NCI-H187 treated with DMSO at 0.1 percent for 48 hours (cell line): ENCODE measurements around the gene PLCL2.

Experiments
- DNase-seq: peaks from one replicate; lab custom pipeline; 2025; lab: John Stamatoyannopoulos, UW

The PLCL2 gene

DNA sequence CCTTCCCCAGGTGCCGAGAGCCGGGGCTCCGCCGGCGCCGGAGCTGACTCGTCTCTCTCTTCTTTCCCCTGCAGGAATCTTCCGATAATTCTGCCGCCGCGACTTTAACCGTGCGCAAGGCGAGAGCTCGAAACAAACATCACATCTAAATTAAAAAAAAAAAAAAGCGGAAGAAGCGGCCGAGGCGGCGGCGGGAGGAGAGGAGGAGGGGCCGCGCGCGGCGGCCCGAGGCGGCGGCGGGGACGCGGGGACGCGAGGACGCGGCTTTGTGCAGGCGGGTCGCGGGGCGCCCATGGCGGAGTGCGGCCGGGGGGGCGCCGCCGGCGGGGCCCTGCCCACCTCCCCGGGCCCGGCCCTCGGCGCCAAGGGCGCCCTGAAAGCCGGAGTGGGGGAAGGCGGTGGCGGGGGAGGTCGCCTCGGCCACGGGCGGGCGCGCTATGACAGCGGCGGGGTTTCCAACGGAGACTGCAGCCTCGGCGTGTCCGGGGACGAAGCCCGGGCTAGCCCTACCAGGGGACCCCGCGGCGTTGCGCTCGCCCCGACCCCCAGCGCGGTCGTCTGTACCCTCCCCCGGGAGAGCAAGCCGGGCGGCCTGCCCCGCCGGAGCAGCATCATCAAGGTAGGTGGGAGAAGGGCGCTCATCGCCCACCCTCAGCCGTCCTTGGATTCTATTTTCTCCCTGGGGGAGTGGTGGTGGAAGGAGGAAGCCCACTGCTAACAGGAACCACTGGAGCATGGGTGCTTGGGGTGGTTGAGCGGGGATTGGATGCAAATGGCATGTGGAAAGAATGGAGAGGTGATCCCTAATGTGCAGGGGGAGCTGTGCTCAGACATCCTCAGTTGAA lies at the start of gene PLCL2:
Gene PLCL2 (plus strand): TSS at position 208 of the 845 bp plus-strand sequence. CDS start 85 bp downstream, at position 293.
- DNase-seq = no peak

DNA sequence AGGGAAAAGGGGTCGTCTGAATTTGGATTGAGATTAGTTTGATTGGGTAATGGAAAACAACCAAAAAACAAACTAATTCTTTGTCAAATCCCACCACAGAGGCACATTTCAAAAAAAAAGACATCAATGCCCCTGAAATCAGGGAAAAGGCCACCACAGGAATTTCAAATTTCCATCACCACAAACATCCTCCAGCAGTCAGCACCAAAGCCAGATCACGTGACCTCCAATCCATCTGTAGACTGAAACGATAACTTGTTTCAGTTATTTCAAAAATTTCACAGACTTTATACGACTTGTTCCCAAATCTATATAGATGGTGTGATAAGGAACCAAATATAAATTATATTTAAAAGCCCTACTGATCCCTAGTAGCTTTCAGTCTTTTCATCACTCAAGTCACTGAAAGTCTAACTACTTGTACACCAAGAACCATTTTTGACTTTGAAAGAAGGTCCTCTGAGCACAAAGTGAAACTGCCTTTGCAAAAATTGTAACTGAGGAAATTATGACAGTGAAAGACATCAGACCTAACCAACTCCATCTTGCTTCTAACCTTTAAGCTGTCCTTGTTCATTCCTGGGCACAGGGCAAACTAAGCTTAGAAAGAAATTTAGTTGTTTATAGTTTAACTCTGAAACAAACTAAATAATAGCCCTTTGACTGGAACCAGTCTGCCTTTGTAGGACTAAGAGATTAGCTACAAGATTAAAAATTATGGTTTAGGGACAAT lies 48.1 kb upstream of the PLCL2 start:
- no peak for DNase-seq

DNA sequence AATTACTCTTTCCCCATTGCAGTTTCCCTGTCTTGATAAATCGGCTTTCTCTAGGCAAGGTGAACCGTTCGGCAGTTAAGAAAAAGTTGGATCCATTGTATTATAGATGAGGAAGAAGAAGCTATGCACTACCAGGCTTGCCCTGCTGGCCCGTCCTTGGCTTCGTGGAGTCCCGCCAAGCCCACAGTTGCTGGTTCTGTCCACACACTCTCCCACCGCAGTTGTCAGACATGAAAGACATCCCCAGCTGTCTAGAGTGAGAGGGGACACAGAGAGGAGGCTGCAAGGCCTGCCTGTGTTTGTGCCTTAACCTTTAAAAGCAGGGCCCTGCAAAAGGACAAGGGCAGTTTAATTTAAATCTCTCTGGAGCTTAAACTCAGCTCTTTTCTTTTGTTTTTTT lies 47.2 kb upstream of the PLCL2 start:
- DNase-seq = no peak

DNA sequence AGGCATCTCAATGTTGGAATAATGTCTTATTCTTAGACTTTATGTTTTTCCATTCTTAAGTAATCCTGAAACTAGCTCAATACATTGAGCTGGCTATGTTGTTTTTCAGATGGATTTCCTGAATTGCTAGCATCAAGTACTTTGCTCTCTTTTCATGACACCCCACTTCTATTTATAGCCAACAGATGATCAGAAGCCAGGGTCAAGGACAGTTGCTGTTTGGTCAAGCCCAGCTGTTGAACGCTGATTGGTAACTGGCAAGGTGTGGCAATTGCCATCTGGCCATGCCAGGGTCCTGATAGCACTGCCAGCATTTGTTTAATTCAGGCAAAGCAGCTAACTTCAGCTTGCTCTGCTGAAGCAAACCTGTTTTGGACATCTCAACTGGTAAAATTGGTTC lies 46.2 kb upstream of the PLCL2 start:
- DNase-seq = no peak

DNA sequence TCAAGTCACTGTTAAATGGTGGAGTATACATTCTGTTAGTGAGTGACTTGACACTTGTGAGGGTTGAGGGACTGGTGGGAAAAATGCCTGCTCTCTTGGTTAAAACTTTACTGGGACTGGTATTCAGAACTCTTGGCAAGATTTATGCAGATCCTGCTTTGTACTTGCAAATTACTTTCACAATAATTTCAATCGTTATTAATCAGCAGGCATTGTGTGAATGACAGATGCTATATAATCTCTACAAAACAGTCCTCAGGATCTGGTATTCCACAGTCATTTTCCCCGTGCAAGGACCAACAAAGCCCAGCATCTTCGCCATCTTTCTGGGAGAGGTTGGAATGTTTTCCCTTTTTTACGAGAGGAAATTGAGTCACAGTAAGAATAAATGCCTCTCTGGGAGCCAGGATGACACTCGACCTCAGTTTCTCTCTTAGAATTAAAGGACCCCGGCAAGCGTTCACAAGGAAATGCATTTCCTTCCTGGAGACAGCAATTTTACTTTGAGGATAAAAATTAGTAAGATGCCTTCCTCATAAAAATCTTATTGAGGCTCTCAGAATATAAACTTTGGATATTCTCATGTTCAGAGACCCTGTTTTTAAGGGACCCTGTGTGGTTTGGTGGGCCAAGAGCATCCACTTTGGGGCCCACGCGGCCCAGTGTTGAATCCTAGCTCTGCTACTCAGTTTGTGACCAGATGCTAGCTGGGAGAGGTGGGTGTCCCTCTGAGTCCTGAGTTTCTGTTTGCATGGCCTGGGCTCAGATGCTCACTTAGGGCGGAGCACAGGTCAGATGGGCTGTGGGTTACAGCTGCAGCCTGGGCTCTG lies 45.3 kb upstream of the PLCL2 start:
- DNase-seq = no peak

DNA sequence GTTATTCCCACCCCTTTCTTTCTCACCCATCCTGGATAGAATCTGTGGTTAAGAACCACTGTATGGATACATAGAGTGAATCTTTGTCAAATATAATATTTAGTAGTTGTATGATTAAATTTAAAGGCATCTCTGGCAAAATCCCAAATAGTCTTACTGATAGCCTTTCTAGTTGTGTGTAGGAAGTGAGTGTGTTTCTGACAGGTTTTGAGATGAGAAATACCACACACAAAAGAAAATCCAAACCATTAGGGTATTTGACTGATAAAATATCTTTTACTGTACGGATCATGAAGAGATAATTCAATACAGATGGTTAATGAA lies 44.7 kb upstream of the PLCL2 start:
- no peak for DNase-seq

DNA sequence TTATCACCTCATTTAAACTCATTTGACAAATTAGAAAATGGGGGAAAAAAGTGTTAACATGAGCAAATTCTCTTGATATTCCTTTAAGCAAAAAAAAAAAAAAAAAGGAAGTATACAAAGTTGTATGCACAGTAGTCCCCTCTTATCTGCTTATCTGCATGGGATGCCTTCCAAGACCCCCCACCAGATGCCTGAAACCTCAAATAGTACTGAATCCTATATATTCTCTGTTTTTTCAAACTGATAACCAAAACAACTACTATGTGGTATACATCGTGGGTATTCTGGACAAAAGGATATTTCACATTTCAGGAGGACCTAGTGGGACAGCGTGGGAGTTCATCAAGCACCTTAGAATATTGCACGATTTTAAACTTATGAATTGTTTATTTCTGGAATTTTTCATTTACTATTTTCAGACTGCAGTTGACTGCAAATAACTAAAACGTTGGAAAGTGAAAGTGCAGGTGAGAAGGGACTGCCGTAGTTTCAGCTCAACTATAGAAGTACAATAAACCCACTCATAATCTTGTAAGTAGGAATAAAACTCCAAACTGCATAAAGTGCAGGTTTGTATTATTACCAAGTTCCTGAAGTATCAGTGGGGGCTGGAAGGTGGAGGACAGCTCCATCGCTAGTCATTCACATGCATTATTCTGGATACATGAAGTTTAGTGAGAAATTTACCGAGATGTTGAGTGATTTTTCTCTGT lies 43.6 kb upstream of the PLCL2 start:
- no peak for DNase-seq

DNA sequence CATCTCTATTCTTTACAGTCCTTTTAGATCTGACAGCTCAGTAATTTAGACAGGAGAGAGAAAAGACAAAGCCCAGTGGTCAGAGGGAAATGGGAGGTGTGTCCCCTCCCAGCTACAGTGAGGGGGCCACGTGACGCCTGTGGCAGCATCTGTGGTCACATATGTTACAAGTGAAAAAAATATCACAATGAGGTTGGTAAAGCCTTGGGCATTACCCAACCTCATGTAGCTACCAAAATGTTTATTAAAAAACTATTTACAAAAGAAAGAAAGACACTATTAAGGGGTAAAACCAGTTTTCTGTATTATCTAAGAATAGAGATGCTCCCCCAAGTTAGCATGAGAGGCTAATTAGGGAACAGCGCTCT lies 42.9 kb upstream of the PLCL2 start:
- no peak for DNase-seq

DNA sequence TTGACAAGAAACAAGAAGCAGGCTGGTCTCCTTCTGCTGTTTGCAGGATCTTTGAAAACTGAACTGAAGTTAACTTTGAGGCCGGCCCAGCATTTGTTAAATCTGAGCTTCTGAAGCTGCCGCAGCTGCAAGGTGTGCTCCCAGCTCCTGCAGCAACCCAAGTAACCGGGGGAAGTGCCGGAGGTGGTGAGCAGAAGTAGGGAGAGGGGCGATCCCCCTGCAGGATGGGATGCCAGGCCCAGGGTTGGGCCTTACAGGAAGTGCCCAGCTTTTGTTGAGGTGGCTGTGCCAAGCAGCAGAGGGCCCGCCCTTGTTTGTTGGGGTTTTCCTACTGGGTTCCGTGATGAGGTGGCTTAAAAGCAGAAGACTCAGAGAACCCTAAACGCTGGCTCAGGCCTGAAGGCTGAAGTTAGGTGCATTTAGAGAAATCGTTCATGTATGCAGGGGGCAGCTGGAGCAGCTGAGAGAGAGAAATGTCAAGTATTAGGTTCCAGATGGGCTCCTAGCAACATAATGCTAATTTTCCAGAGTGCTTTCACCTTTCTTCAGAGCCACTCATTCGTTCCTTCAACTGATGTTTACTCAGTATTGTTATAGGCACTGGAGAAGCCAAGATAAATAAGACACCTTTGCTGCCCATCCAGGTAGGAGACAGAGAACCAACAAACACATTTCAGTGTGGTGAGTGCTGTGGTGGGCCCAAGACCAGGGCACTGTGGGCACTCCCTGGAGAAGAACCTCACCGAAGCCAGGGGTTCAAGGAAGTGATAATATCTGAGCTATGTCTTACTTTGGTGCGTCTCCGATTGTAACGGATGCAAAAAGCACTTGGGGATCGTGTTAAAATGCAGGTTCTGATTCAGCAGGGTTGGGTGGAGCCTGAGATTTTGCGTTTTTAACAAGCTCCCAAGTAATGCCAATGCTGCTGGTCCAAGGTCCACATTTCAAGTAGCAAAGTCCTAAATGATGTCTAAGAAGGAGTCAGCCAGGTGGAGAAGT lies 42.2 kb upstream of the PLCL2 start:
- DNase-seq = peak; percentile 77

DNA sequence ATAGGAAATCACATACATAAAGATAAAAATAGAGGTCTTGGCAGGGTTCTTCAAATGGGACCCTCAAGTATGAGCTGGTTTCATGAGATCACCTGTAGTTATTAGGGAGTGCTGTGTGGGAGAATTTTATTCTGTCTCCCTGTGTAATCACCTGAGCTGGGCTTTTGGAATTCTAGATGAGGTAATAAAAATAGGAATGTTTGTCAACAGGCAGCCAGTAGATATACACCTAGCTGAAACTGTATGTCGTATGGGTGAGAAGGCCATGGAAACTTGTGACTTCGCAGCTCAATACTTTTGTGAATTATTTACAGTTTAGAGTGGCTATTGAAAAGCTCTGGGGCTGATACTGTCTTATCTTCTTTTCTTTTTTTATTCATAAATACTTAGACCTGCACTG lies 40.5 kb upstream of the PLCL2 start:
- no peak for DNase-seq

DNA sequence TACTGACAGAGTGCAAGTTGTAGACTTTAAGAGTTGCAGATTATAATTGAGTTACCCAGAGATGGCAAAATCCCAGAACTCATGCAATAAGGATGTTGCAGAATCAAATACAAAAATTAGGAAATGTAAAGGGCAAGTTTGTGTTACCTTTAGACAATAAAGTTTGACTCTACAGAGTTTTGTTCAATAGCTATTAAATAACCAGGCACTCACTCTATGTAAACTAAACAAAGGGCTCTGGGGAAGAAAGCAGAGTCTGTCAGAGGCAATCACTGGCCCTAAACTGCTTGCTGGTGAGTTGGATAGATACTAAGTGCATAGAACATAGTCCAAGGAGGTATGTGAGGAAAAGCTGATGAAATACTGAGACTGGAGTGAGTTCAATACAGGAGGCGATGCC lies 40.0 kb upstream of the PLCL2 start:
- no peak for DNase-seq

DNA sequence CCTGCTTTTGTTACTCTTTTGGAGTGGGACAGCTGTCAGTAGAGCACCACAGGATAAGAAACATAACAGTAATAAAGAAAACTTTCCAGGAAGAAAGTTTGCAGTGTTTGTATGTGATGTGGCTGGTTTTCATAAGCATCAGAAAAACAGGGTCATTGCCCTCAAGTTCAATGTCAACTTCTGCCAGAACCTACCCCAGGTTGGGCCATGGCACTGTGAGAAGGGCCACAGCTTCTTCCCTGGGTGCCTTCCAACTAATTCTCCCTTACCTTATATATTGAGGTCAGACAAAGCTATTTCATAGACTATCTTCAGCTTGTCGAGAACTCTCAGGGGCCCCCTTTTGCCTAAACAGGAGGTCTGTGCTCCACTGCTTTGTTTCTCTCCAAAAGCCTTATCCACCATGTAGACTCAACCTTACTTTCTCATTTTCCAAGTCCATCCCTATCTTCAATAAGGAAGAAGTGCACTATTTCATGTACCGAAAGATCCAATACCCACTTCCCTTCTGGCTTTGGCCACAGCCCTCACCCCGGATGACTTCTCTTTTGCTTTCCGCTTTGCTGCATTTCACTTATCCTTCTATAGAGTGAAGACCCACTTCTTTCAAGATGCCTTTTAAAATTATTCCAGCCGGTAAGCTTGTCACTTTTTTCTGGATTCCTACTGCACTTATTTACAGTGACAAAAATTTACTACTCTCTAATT lies 38.2 kb upstream of the PLCL2 start:
- DNase-seq = no peak

DNA sequence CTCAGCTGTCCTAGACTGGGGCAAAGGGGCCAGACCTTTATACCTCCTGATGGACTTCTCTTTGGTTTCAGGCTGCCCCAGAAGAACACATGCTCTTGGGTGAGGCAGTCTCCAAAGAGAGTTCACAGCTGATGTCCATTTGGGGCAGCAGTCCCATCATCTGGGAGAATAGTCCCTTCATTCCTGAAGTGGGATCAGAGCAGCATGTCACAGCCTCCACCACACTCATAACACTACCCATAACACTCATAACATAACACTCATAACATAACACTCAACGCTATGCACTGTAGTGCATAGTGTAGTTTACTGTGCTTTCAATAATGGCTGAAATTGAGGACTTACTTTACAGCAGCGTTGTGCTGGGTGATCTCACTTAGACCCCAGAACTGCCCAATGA lies 36.7 kb upstream of the PLCL2 start:
- no peak for DNase-seq

DNA sequence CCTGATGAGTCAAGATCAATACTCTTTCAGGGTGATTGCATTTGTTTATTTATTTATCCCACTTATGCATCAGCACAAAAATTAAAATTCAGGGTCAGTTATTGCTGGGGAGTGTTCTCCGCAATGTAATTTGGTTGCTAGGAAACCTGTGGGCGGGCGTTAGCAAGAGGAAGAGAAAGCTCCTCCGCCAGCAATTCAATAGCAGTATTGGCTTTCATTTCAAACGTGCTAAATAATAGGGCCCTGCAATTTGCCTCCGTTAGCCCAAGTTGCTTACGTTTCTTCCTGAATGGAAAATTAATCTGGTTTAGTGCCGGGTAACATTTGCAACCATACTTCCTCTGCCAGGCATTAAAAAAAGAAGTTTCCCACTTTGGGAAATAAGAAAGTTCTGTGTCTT lies 35.5 kb upstream of the PLCL2 start:
- peak; percentile 22 for DNase-seq

DNA sequence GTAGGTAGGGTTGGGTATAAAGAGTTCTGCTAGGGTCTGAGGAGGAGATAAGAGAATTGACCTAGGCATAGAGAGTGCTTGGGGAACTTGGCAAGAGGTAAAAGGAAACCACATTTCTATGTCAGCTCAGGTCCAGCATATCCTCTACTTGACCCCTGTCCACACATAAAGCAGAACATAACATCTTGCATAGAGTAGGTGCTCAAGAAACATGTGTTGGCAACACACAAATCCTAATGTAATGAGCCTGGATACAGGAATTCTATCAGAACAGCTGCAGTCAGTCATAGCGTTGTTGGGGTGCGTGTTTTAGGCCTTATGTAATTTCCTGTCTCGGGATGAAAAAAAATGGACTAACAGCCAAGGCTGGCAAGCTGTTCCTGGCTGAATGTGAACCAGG lies 35.0 kb upstream of the PLCL2 start:
- DNase-seq = no peak

DNA sequence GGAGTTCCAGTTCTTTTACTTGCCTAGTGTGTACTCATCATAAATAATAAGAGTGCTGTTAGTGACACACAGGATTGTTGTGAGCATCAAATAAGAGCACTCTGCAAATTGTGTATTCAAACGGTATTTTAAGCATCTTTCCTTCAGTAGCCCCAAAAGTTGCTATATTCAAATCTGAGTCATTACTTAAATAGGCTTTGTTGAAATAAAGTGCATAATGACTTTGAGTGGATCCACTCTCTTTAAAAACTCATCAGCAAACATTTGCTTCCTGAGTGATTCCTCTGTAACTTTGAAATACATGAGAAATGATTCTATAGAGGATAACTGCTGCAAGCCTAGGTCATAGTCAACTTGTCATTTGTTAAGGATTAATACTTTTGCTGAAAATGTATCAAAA lies 29.3 kb upstream of the PLCL2 start:
- DNase-seq = no peak

DNA sequence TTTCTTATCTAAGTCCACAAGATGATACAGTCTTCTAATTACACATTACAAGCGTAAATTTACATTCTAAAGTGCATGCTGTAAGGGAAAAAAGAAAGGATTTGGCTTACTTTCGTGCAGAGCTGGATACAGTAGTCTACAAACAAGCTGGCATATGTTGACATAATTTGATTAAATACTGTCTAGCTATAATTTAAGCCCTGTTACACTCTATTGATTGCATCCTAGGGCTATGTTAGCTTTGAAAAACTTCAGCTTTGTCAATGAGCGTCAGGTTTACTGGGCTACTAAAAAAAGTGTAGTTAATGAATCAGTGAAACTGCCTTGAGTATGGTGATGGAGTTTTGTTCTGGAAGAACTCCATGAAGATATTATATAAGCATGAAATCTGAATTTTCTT lies 24.5 kb upstream of the PLCL2 start:
- DNase-seq = no peak

DNA sequence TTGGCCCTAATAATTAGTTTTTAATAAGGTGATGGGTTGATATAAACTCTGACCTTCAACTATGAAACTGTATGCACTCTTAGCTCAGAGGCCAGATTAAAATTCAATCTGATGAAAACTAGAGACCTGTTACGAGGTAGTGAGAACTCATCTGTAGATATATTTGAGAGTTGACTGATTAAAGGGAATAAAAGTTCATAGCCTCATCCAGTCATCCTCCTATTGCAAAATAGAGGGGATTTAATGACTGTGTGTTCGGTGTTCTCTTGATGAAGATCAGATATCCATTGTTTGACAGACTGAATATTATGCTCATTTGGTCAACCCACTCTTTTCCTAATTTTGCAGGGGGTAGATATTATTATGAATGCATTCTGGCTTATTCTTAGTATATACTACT lies 23.3 kb upstream of the PLCL2 start:
- no peak for DNase-seq

DNA sequence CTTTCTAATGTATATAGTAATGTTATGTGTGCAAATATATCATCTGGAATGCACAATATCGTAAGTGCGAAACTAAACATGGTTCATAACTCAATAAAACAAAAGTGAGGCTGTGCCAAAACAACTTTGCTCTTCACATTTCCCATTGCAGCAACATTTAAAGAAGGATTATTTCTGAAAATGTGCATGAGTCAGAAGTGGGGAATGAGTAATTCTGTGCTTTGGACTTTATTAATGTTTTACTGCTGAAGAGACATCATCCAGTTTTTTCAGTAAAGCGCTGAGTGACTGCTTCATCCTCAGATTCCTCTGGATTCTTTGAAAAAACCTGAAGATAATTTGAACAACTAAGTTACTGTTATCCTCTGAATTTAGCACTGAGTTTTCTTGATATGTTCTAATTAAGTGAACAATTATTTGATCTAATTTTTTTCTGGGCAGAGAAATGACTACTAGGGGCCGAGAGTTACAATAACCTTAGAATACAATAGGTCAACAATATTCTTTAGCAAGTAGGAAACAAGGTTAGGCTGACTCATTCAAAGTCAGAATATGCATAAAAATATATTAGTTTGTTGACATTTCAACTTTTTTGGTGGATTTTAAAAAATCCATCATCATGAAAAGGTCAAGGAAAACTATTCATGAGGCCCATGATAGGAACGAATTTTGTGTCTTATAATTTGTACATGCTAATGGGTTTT lies 20.0 kb upstream of the PLCL2 start:
- no peak for DNase-seq

DNA sequence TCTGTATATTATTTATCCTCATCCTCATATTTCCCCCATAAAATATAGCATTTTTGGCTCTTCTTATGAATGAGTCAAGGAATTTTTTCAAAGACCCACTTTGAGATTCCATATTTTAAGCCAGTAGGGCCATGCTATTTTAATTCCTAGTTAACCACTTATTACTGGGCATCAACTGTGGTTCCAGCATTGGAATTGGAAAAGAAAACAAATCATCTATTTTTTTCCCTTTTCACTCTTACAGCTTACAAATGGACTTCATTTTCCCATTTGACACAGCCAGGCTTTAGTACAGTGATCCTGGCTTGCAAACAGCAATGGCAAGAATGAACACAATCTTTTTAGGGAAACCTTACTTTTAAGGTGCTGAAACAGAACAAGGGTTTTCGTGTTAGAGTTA lies 19.4 kb upstream of the PLCL2 start:
- no peak for DNase-seq
